NOMO-1 treated with dmso at 0.1 percent for 144 hours (cell line): ENCODE measurements around the gene MALT1.
"Not testable (repeated sequence)": the region's sequence is repeated elsewhere in the genome, so short reads cannot be mapped to it uniquely, and the experiment has no call there.

ENCODE experiments used
- DNase-seq: peaks from one replicate; lab custom pipeline; 2025; ENCODE audit not compliant: unreplicated experiment; lab: John Stamatoyannopoulos, UW

The MALT1 gene

GRCh38 chr18:58653144-58653722, 18.0 kb upstream of the MALT1 start:
- not testable (repeated sequence) for DNase-seq

- no peak for DNase-seq
Measured at GRCh38 chr18:58653814-58654509, 17.3 kb upstream of the MALT1 start.

GRCh38 chr18:58654896-58655614, 16.2 kb upstream of the MALT1 start:
- DNase-seq = no peak

GRCh38 chr18:58657081-58657480, 14.2 kb upstream of the MALT1 start:
- no peak for DNase-seq

- no peak for DNase-seq
Measured at GRCh38 chr18:58657494-58657893, 13.8 kb upstream of the MALT1 start.

GRCh38 chr18:58659691-58660090, 11.6 kb upstream of the MALT1 start:
- DNase-seq = no peak

GRCh38 chr18:58660915-58661314, 10.3 kb upstream of the MALT1 start:
- no peak for DNase-seq

- DNase-seq = no peak
Measured at GRCh38 chr18:58661423-58661822, 9.8 kb upstream of the MALT1 start.

GRCh38 chr18:58662118-58662517, 9.1 kb upstream of the MALT1 start:
- DNase-seq = no peak

GRCh38 chr18:58666176-58666575, 5.1 kb upstream of the MALT1 start:
- DNase-seq = no peak

- no peak for DNase-seq
Measured at GRCh38 chr18:58668211-58668610, 3.1 kb upstream of the MALT1 start.

- DNase-seq = no peak
Measured at GRCh38 chr18:58668897-58669296, 2.4 kb upstream of the MALT1 start.

- DNase-seq = no peak
Measured at GRCh38 chr18:58669731-58670378, 1.4 kb upstream of the MALT1 start.

- DNase-seq = peak; percentile 91
Measured at GRCh38 chr18:58670404-58671110, 708 bp upstream of the MALT1 start.

- DNase-seq = no peak
Measured at GRCh38 chr18:58671632-58672564, 633 bp downstream of the MALT1 start.

GRCh38 chr18:58674159-58674558, 2.9 kb downstream of the MALT1 start:
- no peak for DNase-seq

GRCh38 chr18:58674863-58675472, 3.7 kb downstream of the MALT1 start:
- no peak for DNase-seq

- no peak for DNase-seq
Measured at GRCh38 chr18:58676270-58676669, 5.0 kb downstream of the MALT1 start.

GRCh38 chr18:58682429-58683069, 11.3 kb downstream of the MALT1 start:
- no peak for DNase-seq
